AG04450 (cell line): ENCODE measurements around the gene TM4SF1. TPM values are rescaled to one million over a fixed set of nuclear protein-coding genes. Genes with fewer than 3 reads are reported as not detected.

Experiments
- CTCF ChIA-PET: fragments of 300-600, 350-600 bp; formaldehyde crosslinking; extraction: SDS; loops from one replicate; lab custom pipeline; 2022; ENCODE audit warnings: antibody characterized with exemption, inconsistent platforms; lab: Charles Lee
- POLR2A ChIA-PET: fragments of 350-600 bp; formaldehyde crosslinking; extraction: SDS; loops from one replicate; lab custom pipeline; 2021; ENCODE audit warnings: antibody characterized with exemption, inconsistent platforms; lab: Yijun Ruan, JAX
- DNase-seq: peaks from one replicate; pipeline ENCODE4 v3.0.0-alpha.2; 2011; ENCODE audit warnings: low read depth, low spot score
- H3K27ac ChIP-seq: one replicate; pipeline ENCODE4 v1.5.1; 2012; ENCODE audit warnings: low read depth, low read length, control low read depth
- H3K27me3 ChIP-seq: one replicate; pipeline ENCODE4 v1.6.0; 2012; ENCODE audit warnings: low read length; ENCODE audit not compliant: control insufficient read depth, insufficient read depth
- H3K4me3 ChIP-seq: 2 replicates; pipeline ENCODE4 v1.5.1; 2011; ENCODE audit warnings: mild to moderate bottlenecking, low read depth, low read length, control low read depth
- H3K9me3 ChIP-seq: 2 replicates; pipeline ENCODE4 v1.5.1; 2012; ENCODE audit warnings: low read length; ENCODE audit not compliant: control insufficient read depth, insufficient read depth
- polyA plus RNA-seq: library from polyadenylated mRNA; depleted of rRNA; stranded (reverse); fragments of >200 nt; gene quantifications from 2 replicates; pipeline ENCODE4 v1.2.3, GENCODE V29; 2011
- TF ChIP-seq, protein P1 (sequence below): IDR thresholded peaks from 2 replicates; pipeline ENCODE4 v1.5.1; 2011; ENCODE audit warnings: low read depth, low read length, control low read depth, inconsistent platforms

TM4SF1 gene
- polyA plus RNA-seq, 1 experiment: 260 TPM

DNA sequence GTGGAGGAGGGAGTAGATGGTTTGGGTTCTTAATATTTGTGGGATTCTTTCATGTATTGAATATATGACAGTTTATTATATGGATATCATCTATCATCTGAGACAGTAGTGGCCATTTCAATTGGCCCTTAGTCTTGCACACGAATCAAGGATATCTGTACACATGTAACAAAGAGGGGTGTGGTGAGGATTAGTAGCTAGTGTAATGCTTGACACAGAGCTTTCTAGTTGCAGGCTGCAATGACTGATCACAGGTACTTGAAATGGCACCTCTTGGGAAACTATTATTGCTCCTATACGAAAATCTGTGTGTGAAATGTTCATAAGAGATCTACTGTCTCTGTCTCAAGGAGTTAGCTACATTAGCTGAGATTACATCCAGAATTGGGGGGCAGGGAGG is 12.8 kb downstream of the TM4SF1 start:
- no peak overlapping the region for H3K27ac ChIP-seq
- no peaks in the 10 kb centered on the region for H3K27me3 ChIP-seq
- TF ChIP-seq, protein P1, sequence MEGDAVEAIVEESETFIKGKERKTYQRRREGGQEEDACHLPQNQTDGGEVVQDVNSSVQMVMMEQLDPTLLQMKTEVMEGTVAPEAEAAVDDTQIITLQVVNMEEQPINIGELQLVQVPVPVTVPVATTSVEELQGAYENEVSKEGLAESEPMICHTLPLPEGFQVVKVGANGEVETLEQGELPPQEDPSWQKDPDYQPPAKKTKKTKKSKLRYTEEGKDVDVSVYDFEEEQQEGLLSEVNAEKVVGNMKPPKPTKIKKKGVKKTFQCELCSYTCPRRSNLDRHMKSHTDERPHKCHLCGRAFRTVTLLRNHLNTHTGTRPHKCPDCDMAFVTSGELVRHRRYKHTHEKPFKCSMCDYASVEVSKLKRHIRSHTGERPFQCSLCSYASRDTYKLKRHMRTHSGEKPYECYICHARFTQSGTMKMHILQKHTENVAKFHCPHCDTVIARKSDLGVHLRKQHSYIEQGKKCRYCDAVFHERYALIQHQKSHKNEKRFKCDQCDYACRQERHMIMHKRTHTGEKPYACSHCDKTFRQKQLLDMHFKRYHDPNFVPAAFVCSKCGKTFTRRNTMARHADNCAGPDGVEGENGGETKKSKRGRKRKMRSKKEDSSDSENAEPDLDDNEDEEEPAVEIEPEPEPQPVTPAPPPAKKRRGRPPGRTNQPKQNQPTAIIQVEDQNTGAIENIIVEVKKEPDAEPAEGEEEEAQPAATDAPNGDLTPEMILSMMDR: no peak
- ChIA-PET POLR2A (no interaction called here), CTCF (interaction anchor here (2.9 kb wide), 1 partner anchor 12 kb away, joined by 9 read pairs; no protein-coding TSS in a partner anchor)
- DNase-seq: no peak
- no peak overlapping the region for H3K4me3 ChIP-seq
- H3K9me3 ChIP-seq: no peaks in the 10 kb centered on the region

DNA sequence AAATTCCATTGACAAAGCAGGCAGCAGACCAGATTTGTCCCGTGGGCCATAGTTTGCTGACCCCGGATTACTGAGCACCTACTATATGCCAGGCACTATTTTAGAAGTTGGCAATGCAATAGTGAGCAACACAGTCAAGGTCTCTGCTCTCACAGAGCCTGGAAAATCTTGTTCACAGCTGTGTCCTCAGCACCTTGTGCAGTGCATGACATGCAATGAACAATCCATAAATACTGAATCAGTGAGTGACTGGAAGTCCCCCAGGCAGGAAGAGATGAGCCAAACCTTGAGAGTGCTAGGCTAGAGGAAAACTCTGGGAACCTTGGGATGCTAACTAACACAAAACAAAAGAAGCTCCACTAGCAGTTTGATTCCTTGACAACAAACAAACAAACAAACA is 14.4 kb downstream of the TM4SF1 start:
- TF ChIP-seq, protein P1: no peak
- H3K9me3 ChIP-seq: no peaks in the 10 kb centered on the region
- ChIA-PET POLR2A (no interaction called here), CTCF (interaction anchor here (1.0 to 1.7 kb wide), 2 partner anchors 10 to 243 kb away, joined by 4 read pairs; no protein-coding TSS in a partner anchor)
- no peak overlapping the region for H3K4me3 ChIP-seq
- H3K27me3 ChIP-seq: no peaks in the 10 kb centered on the region
- no peak overlapping the region for H3K27ac ChIP-seq
- DNase-seq: no peak

DNA sequence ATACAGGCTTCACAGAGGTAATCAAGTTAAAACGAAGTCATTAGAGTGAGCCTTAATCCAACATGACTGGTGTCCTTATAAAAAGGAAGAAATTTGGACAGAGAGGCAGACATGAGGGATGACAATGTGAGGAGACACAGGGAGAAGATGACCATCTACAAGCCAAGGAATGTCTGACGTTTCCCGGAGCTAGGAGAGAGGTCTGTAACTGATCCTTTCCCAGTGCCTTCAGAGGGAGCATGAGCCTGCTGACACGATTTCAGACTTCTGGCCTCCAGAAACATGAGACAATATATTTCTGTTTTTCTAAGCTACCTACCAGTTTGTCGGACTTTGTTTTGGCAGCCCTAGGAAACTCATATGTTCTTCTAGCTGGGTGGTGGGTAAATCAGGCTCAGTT is 15.1 kb downstream of the TM4SF1 start:
- no peaks in the 10 kb centered on the region for H3K9me3 ChIP-seq
- no peak overlapping the region for H3K4me3 ChIP-seq
- ChIA-PET POLR2A (no interaction called here), CTCF (interaction anchor here (1.0 to 1.7 kb wide), 2 partner anchors 10 to 242 kb away, joined by 4 read pairs; no protein-coding TSS in a partner anchor)
- TF ChIP-seq, protein P1: no peak
- H3K27ac ChIP-seq: no peak overlapping the region
- DNase-seq: no peak
- no peaks in the 10 kb centered on the region for H3K27me3 ChIP-seq

DNA sequence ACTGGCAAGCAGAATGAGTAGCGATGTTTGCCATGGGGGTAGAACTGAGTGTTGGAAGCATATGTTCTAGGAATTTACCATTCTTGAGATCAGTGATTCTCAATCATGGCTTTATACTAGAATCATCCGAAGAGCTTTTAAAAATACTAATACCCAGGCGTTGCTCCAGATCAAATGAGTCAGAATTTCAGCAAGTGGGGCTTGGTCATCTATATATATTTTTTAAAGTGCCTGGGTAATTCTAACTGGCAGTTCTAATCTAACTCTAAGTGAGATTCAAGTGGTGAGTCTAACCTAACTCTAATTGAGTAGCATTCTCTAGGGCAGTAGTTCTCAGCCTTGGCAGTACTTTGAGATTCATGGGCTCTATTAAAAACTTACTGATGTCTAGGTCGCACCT is 20.8 kb downstream of the TM4SF1 start:
- Histone ChIP-seq H3K27ac (no peak overlapping the region), H3K27me3 (no peaks in the 10 kb centered on the region), H3K4me3 (no peak overlapping the region), H3K9me3 (peaks cover 3% of the 10 kb centered on the region)
- no peak for DNase-seq
- ChIA-PET CTCF (interaction anchor here (1.2 kb wide), 1 partner anchor 123 kb away, joined by 5 read pairs; no protein-coding TSS in a partner anchor), POLR2A (no interaction called here)
- TF ChIP-seq, protein P1: no peak

DNA sequence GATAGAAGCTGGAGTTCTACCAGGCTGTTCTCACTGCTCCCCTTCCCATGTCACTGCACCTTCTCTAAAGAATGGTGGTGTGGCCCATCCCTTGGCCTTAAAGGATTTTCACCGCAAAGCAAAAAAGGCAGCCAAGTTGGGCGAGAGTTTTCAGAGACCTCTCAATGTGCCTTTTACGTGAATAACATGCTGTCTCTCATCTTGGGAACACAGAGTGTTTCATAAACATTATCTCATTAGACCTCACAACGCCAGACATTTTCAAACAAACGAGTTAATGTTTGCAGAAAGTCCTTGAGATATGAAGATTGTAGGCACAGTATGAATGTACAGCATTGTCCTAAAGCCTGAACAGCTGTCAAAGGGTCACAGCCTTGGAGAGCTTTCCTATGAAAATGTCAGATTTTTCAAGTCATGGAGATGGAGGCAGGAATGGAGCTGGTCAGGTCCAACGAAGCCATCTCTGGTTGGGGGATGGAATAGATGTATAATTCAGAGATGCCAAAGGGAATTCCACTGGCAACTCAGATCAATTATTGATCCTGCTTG is 21.3 kb downstream of the TM4SF1 start:
- no peaks in the 10 kb centered on the region for H3K27me3 ChIP-seq
- ChIA-PET POLR2A (no interaction called here), CTCF (no interaction called here)
- no peak overlapping the region for H3K4me3 ChIP-seq
- peaks cover 3% of the 10 kb centered on the region for H3K9me3 ChIP-seq
- H3K27ac ChIP-seq: no peak overlapping the region
- DNase-seq: no peak
- TF ChIP-seq, protein P1: no peak
